ENCODE measurements around the gene OPALIN. TPM values are rescaled to one million over a fixed set of nuclear protein-coding genes. Genes with fewer than 3 reads are reported as not detected.

The OPALIN gene
- total and polyA plus RNA-seq, 10 of the 15 experiments (the other 5 are each of a cell fraction or from before 2014, with no cell fraction given) = not detected

GRCh38 chr10:96367470-96367869, 8.7 kb upstream of the OPALIN start:
- SMC1A ChIA-PET (ENCODE audit: uncharacterized antibody, unreplicated experiment) = interaction anchor here (3.6 kb wide), 1 partner anchor 8 kb away, joined by 14 read pairs; no protein-coding TSS in a partner anchor
- POLR2A ChIA-PET = no interaction called here
- no TSS peak for BruUV-seq (replicated peaks)

GRCh38 chr10:96366508-96366907, 7.7 kb upstream of the OPALIN start:
- no peaks in the 10 kb centered on the region for H4K20me1 ChIP-seq (ENCODE audit: control insufficient read depth, insufficient read depth)
- SMC1A ChIA-PET (ENCODE audit: uncharacterized antibody, unreplicated experiment) = interaction anchor here (3.6 kb wide), 1 partner anchor 8 kb away, joined by 14 read pairs; no protein-coding TSS in a partner anchor
- FAIRE-seq = no peak
- CTCF ChIA-PET = interaction anchor here (0.6 to 4.0 kb wide), 3 partner anchors 9 to 61 kb away, joined by 3 to 27 read pairs (median 3); no protein-coding TSS in a partner anchor
- intact Hi-C loops (cut with micrococcal nuclease; ENCODE audit: unreplicated experiment) (no loop called here), in situ Hi-C loops (cut with MboI) (no loop called here)
- H3K27me3 ChIP-seq (replicated peaks in 1 of 2; ENCODE audit: control insufficient read depth in 2 of 2, insufficient read depth in 2 of 2, low read length in 1 of 2) = peaks cover 0 to 1% of the 10 kb centered on the region in 2 experiments; a peak in 1 of 4 replicates
- BruUV-seq (replicated peaks) = no TSS peak
- no peaks in the 10 kb centered on the region for H3K9me3 ChIP-seq (replicated peaks; ENCODE audit: control insufficient read depth, insufficient read depth, low read length)
- no peaks in the 10 kb centered on the region for H3K4me1 ChIP-seq (ENCODE audit: control insufficient read depth, insufficient read depth, low read length)
- H2AFZ ChIP-seq (ENCODE audit: control insufficient read depth, low read depth, low read length) = no peak overlapping the region
- H3K9ac ChIP-seq (ENCODE audit: control insufficient read depth, insufficient read depth, low read length) = no peak overlapping the region
- H3K4me3 ChIP-seq = no peak overlapping the region
- H3K79me2 ChIP-seq (ENCODE audit: control insufficient read depth, insufficient read depth, low read length) = no peaks in the 10 kb centered on the region
- 29% methylated on average over 3 of the region's 3 CpGs for WGBS (ENCODE audit: insufficient coverage, insufficient replicate concordance, low lambda C conversion rate, missing lambda C conversion rate)
- ATAC-seq = no peak
- DNase-seq (ENCODE audit: low read depth, low spot score) = no peak
- H3K36me3 ChIP-seq (ENCODE audit: control insufficient read depth in 2 of 2, insufficient read depth in 2 of 2, low read length in 1 of 2) = no peaks in the 10 kb centered on the region
- H3K4me2 ChIP-seq (ENCODE audit: control insufficient read depth, insufficient read depth) = no peak overlapping the region
- RAD21 ChIA-PET (ENCODE audit: unreplicated experiment) = no interaction called here
- POLR2A ChIA-PET = no interaction called here
- H3K27ac ChIP-seq (ENCODE audit: control insufficient read depth, insufficient read depth) = no peak overlapping the region
- TF ChIP-seq MYB (IDR thresholded peaks at IDR 0.05; ENCODE audit: borderline replicate concordance, low read depth, low read length) (no peak), NBN (IDR thresholded peaks at IDR 0.05) (no peak), YBX1 (IDR thresholded peaks at IDR 0.05) (no peak), IRF4 (IDR thresholded peaks at IDR 0.05; ENCODE audit: low read depth, low read length) (no peak), RBBP5 (conservative IDR thresholded peaks at IDR 0.05) (no peak), EP300 (IDR thresholded peaks at IDR 0.05; ENCODE audit: borderline replicate concordance in 1 of 2, control insufficient read depth in 1 of 2, low read depth in 2 of 2, low read length in 2 of 2) (no peak), IRF5 (IDR thresholded peaks at IDR 0.05; ENCODE audit: borderline replicate concordance) (no peak), POLR2A (IDR thresholded peaks at IDR 0.05; ENCODE audit: low read depth, low read length) (no peak), PAX5 (IDR thresholded peaks at IDR 0.05; ENCODE audit: borderline replicate concordance, low read depth, low read length) (no peak), SKIL (IDR thresholded peaks at IDR 0.05; ENCODE audit: low read depth, poor library complexity, severe bottlenecking) (no peak)

More at GRCh38 chr10:96367470-96367869, 8.7 kb upstream of the OPALIN start:
- Histone ChIP-seq H3K79me2 (ENCODE audit: control insufficient read depth, insufficient read depth, low read length) (no peaks in the 10 kb centered on the region), H3K27ac (ENCODE audit: control insufficient read depth, insufficient read depth) (no peak overlapping the region), H2AFZ (ENCODE audit: control insufficient read depth, low read depth, low read length) (no peak overlapping the region), H4K20me1 (ENCODE audit: control insufficient read depth, insufficient read depth) (no peaks in the 10 kb centered on the region), H3K27me3 (replicated peaks in 1 of 2; ENCODE audit: control insufficient read depth in 2 of 2, insufficient read depth in 2 of 2, low read length in 1 of 2) (no peaks in the 10 kb centered on the region; a peak in 1 of 4 replicates), H3K4me2 (ENCODE audit: control insufficient read depth, insufficient read depth) (no peak overlapping the region), H3K4me3 (no peak overlapping the region), H3K9ac (ENCODE audit: control insufficient read depth, insufficient read depth, low read length) (no peak overlapping the region), H3K4me1 (ENCODE audit: control insufficient read depth, insufficient read depth, low read length) (no peaks in the 10 kb centered on the region), H3K36me3 (ENCODE audit: control insufficient read depth in 2 of 2, insufficient read depth in 2 of 2, low read length in 1 of 2) (no peaks in the 10 kb centered on the region), H3K9me3 (replicated peaks; ENCODE audit: control insufficient read depth, insufficient read depth, low read length) (no peaks in the 10 kb centered on the region)
- in situ Hi-C loops (cut with MboI) = no loop called here
- DNase-seq (ENCODE audit: low read depth, low spot score) (no peak), FAIRE-seq (no peak), ATAC-seq (no peak)
- ChIA-PET CTCF (interaction anchor here (0.8 kb wide), 1 partner anchor 27 kb away, joined by 3 read pairs; no protein-coding TSS in a partner anchor), RAD21 (ENCODE audit: unreplicated experiment) (no interaction called here)
- TF ChIP-seq CHD4 (IDR thresholded peaks at IDR 0.05) (no peak), PKNOX1 (IDR thresholded peaks at IDR 0.05) (no peak), ZNF384 (IDR thresholded peaks at IDR 0.05; ENCODE audit: borderline replicate concordance, low read depth, low read length) (no peak), IRF4 (IDR thresholded peaks at IDR 0.05; ENCODE audit: low read depth, low read length) (no peak), ZZZ3 (IDR thresholded peaks at IDR 0.05; ENCODE audit: control insufficient read depth, insufficient read length, low read depth) (no peak), CREM (IDR thresholded peaks at IDR 0.05; ENCODE audit: low read depth) (no peak), JUND (IDR thresholded peaks at IDR 0.05; ENCODE audit: low read depth, low read length) (no peak)
- 29% methylated on average over 4 of the region's 4 CpGs for WGBS (ENCODE audit: insufficient coverage, insufficient replicate concordance, low lambda C conversion rate, missing lambda C conversion rate)
- intact Hi-C loops (cut with micrococcal nuclease; ENCODE audit: unreplicated experiment) = no loop called here

Measured in GM12878 (cell line).